ENCODE measurements around the gene NOL12.
A peak's percentile ranks its signal among the peaks of the same experiment; 100 is the strongest.
"Not testable (repeated sequence)": the region's sequence is repeated elsewhere in the genome, so short reads cannot be mapped to it uniquely, and the experiment has no call there.

NOL12 gene

GRCh38 chr22:37715760-37716159 lies 29.6 kb downstream of the NOL12 start:
- TF ChIP-seq CTCF (IDR thresholded peaks at IDR 0.05; ENCODE audit: low read depth, low read length) (no peak), MYC (IDR thresholded peaks at IDR 0.05; ENCODE audit: low read depth, low read length) (no peak), MAX (IDR thresholded peaks at IDR 0.05; ENCODE audit: low read depth, low read length) (no peak)
- DNase-seq (ENCODE audit: low read depth), result no peak
- no peak overlapping the region for H3K4me3 ChIP-seq (ENCODE audit: low read depth, low read length)

GRCh38 chr22:37716708-37717107 lies 30.6 kb downstream of the NOL12 start:
- H3K4me3 ChIP-seq (ENCODE audit: low read depth, low read length), result peak overlapping the region; percentile 58
- TF ChIP-seq CTCF (IDR thresholded peaks at IDR 0.05; ENCODE audit: low read depth, low read length) (no peak), MAX (IDR thresholded peaks at IDR 0.05; ENCODE audit: low read depth, low read length) (no peak), POLR2A (IDR thresholded peaks at IDR 0.05; ENCODE audit: extremely low read depth, insufficient read length) (no peak), MYC (IDR thresholded peaks at IDR 0.05; ENCODE audit: low read depth, low read length) (no peak)
- peak; percentile 96 for DNase-seq (ENCODE audit: low read depth)

- TF ChIP-seq POLR2A (IDR thresholded peaks at IDR 0.05; ENCODE audit: extremely low read depth, insufficient read length), result peak; percentile 46
- peak overlapping the region; percentile 58 for H3K4me3 ChIP-seq (ENCODE audit: low read depth, low read length)
- DNase-seq (ENCODE audit: low read depth), result peak; percentile 56
These were observed 31.1 kb downstream of the NOL12 start for GRCh38 chr22:37717235-37717634.

GRCh38 chr22:37717746-37718305 lies 31.7 kb downstream of the NOL12 start:
- H3K4me3 ChIP-seq (ENCODE audit: low read depth, low read length); DNase-seq (ENCODE audit: low read depth): not testable (repeated sequence)

GRCh38 chr22:37725551-37726240 lies 39.6 kb downstream of the NOL12 start:
- DNase-seq (ENCODE audit: low read depth), result no peak
- no peak for TF ChIP-seq CTCF (IDR thresholded peaks at IDR 0.05; ENCODE audit: low read depth, low read length)
- no peak for TF ChIP-seq MAX (IDR thresholded peaks at IDR 0.05; ENCODE audit: low read depth, low read length)
- TF ChIP-seq POLR2A (IDR thresholded peaks at IDR 0.05; ENCODE audit: extremely low read depth, insufficient read length), result no peak
- TF ChIP-seq MYC (IDR thresholded peaks at IDR 0.05; ENCODE audit: low read depth, low read length), result no peak
- H3K4me3 ChIP-seq (ENCODE audit: low read depth, low read length), result no peak overlapping the region

- peak; percentile 54 for DNase-seq (ENCODE audit: low read depth)
- H3K4me3 ChIP-seq (ENCODE audit: low read depth, low read length), result no peak overlapping the region
- no peak for TF ChIP-seq MYC (IDR thresholded peaks at IDR 0.05; ENCODE audit: low read depth, low read length)
- no peak for TF ChIP-seq POLR2A (IDR thresholded peaks at IDR 0.05; ENCODE audit: extremely low read depth, insufficient read length)
- no peak for TF ChIP-seq CTCF (IDR thresholded peaks at IDR 0.05; ENCODE audit: low read depth, low read length)
- TF ChIP-seq MAX (IDR thresholded peaks at IDR 0.05; ENCODE audit: low read depth, low read length), result no peak
These were observed 40.2 kb downstream of the NOL12 start for GRCh38 chr22:37726241-37726887.

Measured in NB4 (cell line).